ENCODE measurements around the gene ROBO1. TPM values are rescaled to one million over a fixed set of nuclear protein-coding genes. Genes with fewer than 3 reads are reported as not detected.

The ROBO1 gene
- total and polyA plus RNA-seq, 2 donors (not counting 3 experiments of a cell fraction or from before 2014, with no cell fraction given), result 5.9 to 14.2 TPM

- Histone ChIP-seq H3K9ac (replicated peaks; ENCODE audit: extremely low read depth, insufficient read depth, low read length) (no peak overlapping the region), H3K36me3 (ENCODE audit: control insufficient read depth in 2 of 2, extremely low read depth in 1 of 2, insufficient read depth in 2 of 2, low read length in 2 of 2) (no peaks in the 10 kb centered on the region), H3K9me3 (replicated peaks; ENCODE audit: control insufficient read depth, insufficient read depth, low read length) (no peaks in the 10 kb centered on the region), H3K4me3 (replicated peaks in 1 of 3; ENCODE audit: insufficient read depth in 1 of 3, low read depth in 1 of 3, low read length in 3 of 3) (no peak overlapping the region), H3K9me1 (replicated peaks; ENCODE audit: control insufficient read depth, extremely low read depth, insufficient read depth, low read length) (no peaks in the 10 kb centered on the region), H3K4me2 (ENCODE audit: insufficient read depth, low read length) (no peak overlapping the region), H3K27me3 (ENCODE audit: control insufficient read depth in 2 of 2, insufficient read depth in 2 of 2, low read length in 2 of 2) (no peaks in the 10 kb centered on the region), H4K20me1 (replicated peaks; ENCODE audit: control insufficient read depth, extremely low read depth, insufficient read depth, low read length) (no peaks in the 10 kb centered on the region), H3K4me1 (ENCODE audit: control insufficient read depth, extremely low read depth, insufficient read depth, low read length) (no peaks in the 10 kb centered on the region), H3K79me2 (ENCODE audit: control insufficient read depth, insufficient read depth, low read length) (no peaks in the 10 kb centered on the region), H2AFZ (ENCODE audit: low read depth, low read length) (no peak overlapping the region), H3K27ac (ENCODE audit: insufficient read depth, low read depth, low read length) (no peak overlapping the region)
- no peak for FAIRE-seq
- dilution Hi-C loops (cut with MboI; ENCODE audit: extremely low pct_ligation_motif_present, low sequenced_read_pairs), result no loop called here
- intact Hi-C loops (cut with micrococcal nuclease), result no loop called here
- no TSS peak for BruUV-seq (replicated peaks)
- CTCF ChIA-PET, result interaction anchor here (1.4 kb wide), 1 partner anchor 10 kb away, joined by 3 read pairs; no protein-coding TSS in a partner anchor
- no peak for TF ChIP-seq GATA2 (IDR thresholded peaks at IDR 0.05; ENCODE audit: insufficient read depth, insufficient read length, low read depth, low read length)
- TF ChIP-seq, protein P1, sequence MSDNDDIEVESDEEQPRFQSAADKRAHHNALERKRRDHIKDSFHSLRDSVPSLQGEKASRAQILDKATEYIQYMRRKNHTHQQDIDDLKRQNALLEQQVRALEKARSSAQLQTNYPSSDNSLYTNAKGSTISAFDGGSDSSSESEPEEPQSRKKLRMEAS (IDR thresholded peaks at IDR 0.05; ENCODE audit: insufficient read depth, insufficient read length), result no peak
- TF ChIP-seq POLR2AphosphoS5 (IDR thresholded peaks at IDR 0.05; ENCODE audit: insufficient read depth, low read depth, low read length), result no peak
- TF ChIP-seq FOS (IDR thresholded peaks at IDR 0.05; ENCODE audit: borderline replicate concordance, insufficient read depth, low read length), result no peak
- TF ChIP-seq MYC (IDR thresholded peaks at IDR 0.05; ENCODE audit: low read depth, low read length), result no peak
- no peak for TF ChIP-seq POLR2A (IDR thresholded peaks at IDR 0.05; ENCODE audit: low read depth, low read length)
- TF ChIP-seq JUN (IDR thresholded peaks at IDR 0.05; ENCODE audit: borderline replicate concordance, insufficient read depth, insufficient read length, low read depth), result no peak
- no peak for TF ChIP-seq EZH2 (IDR thresholded peaks at IDR 0.05; ENCODE audit: borderline replicate concordance, low read depth, low read length, severe bottlenecking)
- TF ChIP-seq, protein P2, sequence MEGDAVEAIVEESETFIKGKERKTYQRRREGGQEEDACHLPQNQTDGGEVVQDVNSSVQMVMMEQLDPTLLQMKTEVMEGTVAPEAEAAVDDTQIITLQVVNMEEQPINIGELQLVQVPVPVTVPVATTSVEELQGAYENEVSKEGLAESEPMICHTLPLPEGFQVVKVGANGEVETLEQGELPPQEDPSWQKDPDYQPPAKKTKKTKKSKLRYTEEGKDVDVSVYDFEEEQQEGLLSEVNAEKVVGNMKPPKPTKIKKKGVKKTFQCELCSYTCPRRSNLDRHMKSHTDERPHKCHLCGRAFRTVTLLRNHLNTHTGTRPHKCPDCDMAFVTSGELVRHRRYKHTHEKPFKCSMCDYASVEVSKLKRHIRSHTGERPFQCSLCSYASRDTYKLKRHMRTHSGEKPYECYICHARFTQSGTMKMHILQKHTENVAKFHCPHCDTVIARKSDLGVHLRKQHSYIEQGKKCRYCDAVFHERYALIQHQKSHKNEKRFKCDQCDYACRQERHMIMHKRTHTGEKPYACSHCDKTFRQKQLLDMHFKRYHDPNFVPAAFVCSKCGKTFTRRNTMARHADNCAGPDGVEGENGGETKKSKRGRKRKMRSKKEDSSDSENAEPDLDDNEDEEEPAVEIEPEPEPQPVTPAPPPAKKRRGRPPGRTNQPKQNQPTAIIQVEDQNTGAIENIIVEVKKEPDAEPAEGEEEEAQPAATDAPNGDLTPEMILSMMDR (IDR thresholded peaks at IDR 0.05; ENCODE audit: extremely low read depth in 1 of 2, insufficient read depth in 1 of 2, low read depth in 1 of 2, low read length in 2 of 2), result no peak
- no peak for DNase-seq (ENCODE audit: low read depth, low spot score)
- POLR2A ChIA-PET, result no interaction called here
These were observed 1001.9 kb downstream of the ROBO1 start for GRCh38 chr3:78765671-78766485.

Data from endothelial cell of umbilical vein (primary cell).